Measurements from ENCODE around the gene OR10P1.

OR10P1 gene

GRCh38 chr12:55651299-55651683 is 14.6 kb downstream of the OR10P1 start:
- Histone ChIP-seq H3K27me3 (replicated peaks; ENCODE audit: insufficient read depth, low read length) (no peaks in the 10 kb centered on the region), H3F3A (ENCODE audit: insufficient read depth, low read length) (0 out of 2 replicates have a peak, but pooled peaks cover 4% of the 10 kb centered on the region), H2AFZ (ENCODE audit: low read length) (no peak overlapping the region), H3K4me2 (ENCODE audit: low read depth, low read length) (no peak overlapping the region), H3K79me2 (ENCODE audit: low read length) (no peaks in the 10 kb centered on the region), H3K36me3 (replicated peaks; ENCODE audit: insufficient read depth, low read length) (no peaks in the 10 kb centered on the region), H3K27ac (ENCODE audit: low read length) (no peak overlapping the region), H3K9me3 (replicated peaks; ENCODE audit: insufficient read depth, low read length) (no peaks in the 10 kb centered on the region), H3K4me3 (ENCODE audit: low read length) (no peak overlapping the region), H3K4me1 (ENCODE audit: low read length) (0 out of 2 replicates have a peak, but pooled peaks cover 4% of the 10 kb centered on the region), H4K20me1 (ENCODE audit: insufficient read depth, low read length) (no peaks in the 10 kb centered on the region), H3K9me2 (replicated peaks; ENCODE audit: insufficient read depth, low read length) (no peaks in the 10 kb centered on the region), H3K9ac (ENCODE audit: low read length) (no peak overlapping the region)
- TF ChIP-seq EZH2 (optimal IDR thresholded peaks at IDR 0.05; ENCODE audit: low read depth, low read length), result no peak
- TF ChIP-seq EZH2phosphoT487 (IDR thresholded peaks at IDR 0.05; ENCODE audit: low read length), result no peak
- TF ChIP-seq CTCF (IDR thresholded peaks at IDR 0.05; ENCODE audit: low read length), result no peak
- no peak for DNase-seq

GRCh38 chr12:55652352-55652751 is 15.7 kb downstream of the OR10P1 start:
- no peaks in the 10 kb centered on the region for H3K36me3 ChIP-seq (replicated peaks; ENCODE audit: insufficient read depth, low read length)
- no peak overlapping the region for H3K4me2 ChIP-seq (ENCODE audit: low read depth, low read length)
- H3K4me1 ChIP-seq (ENCODE audit: low read length), result no peaks in the 10 kb centered on the region
- TF ChIP-seq CTCF (IDR thresholded peaks at IDR 0.05; ENCODE audit: low read length) (no peak), EZH2phosphoT487 (IDR thresholded peaks at IDR 0.05; ENCODE audit: low read length) (no peak), EZH2 (optimal IDR thresholded peaks at IDR 0.05; ENCODE audit: low read depth, low read length) (no peak)
- H3K27ac ChIP-seq (ENCODE audit: low read length), result no peak overlapping the region
- no peak for DNase-seq
- 0 out of 2 replicates have a peak, but pooled peaks cover under 1% of the 10 kb centered on the region for H3F3A ChIP-seq (ENCODE audit: insufficient read depth, low read length)
- H3K79me2 ChIP-seq (ENCODE audit: low read length), result no peaks in the 10 kb centered on the region
- H3K27me3 ChIP-seq (replicated peaks; ENCODE audit: insufficient read depth, low read length), result no peaks in the 10 kb centered on the region
- no peak overlapping the region for H3K9ac ChIP-seq (ENCODE audit: low read length)
- H3K4me3 ChIP-seq (ENCODE audit: low read length), result no peak overlapping the region
- no peak overlapping the region for H2AFZ ChIP-seq (ENCODE audit: low read length)
- H3K9me3 ChIP-seq (replicated peaks; ENCODE audit: insufficient read depth, low read length), result no peaks in the 10 kb centered on the region
- no peaks in the 10 kb centered on the region for H4K20me1 ChIP-seq (ENCODE audit: insufficient read depth, low read length)
- no peaks in the 10 kb centered on the region for H3K9me2 ChIP-seq (replicated peaks; ENCODE audit: insufficient read depth, low read length)

- TF ChIP-seq EZH2phosphoT487 (IDR thresholded peaks at IDR 0.05; ENCODE audit: low read length) (no peak), CTCF (IDR thresholded peaks at IDR 0.05; ENCODE audit: low read length) (no peak), EZH2 (optimal IDR thresholded peaks at IDR 0.05; ENCODE audit: low read depth, low read length) (no peak)
Observed at GRCh38 chr12:55653031-55653430, 16.3 kb downstream of the OR10P1 start.

More at GRCh38 chr12:55653031-55653430, 16.3 kb downstream of the OR10P1 start:
- Histone ChIP-seq H3K79me2 (ENCODE audit: low read length) (no peaks in the 10 kb centered on the region), H3K4me1 (ENCODE audit: low read length) (no peaks in the 10 kb centered on the region), H3K4me3 (ENCODE audit: low read length) (no peak overlapping the region), H4K20me1 (ENCODE audit: insufficient read depth, low read length) (no peaks in the 10 kb centered on the region), H3K9me2 (replicated peaks; ENCODE audit: insufficient read depth, low read length) (no peaks in the 10 kb centered on the region), H3K9ac (ENCODE audit: low read length) (no peak overlapping the region), H2AFZ (ENCODE audit: low read length) (no peak overlapping the region), H3K9me3 (replicated peaks; ENCODE audit: insufficient read depth, low read length) (no peaks in the 10 kb centered on the region), H3K27ac (ENCODE audit: low read length) (no peak overlapping the region), H3K36me3 (replicated peaks; ENCODE audit: insufficient read depth, low read length) (no peaks in the 10 kb centered on the region), H3F3A (ENCODE audit: insufficient read depth, low read length) (no peaks in the 10 kb centered on the region), H3K4me2 (ENCODE audit: low read depth, low read length) (no peak overlapping the region), H3K27me3 (replicated peaks; ENCODE audit: insufficient read depth, low read length) (no peaks in the 10 kb centered on the region)
- DNase-seq, result no peak

Data from MM.1S (cell line).